ENCODE results near the gene FYN.

- TF ChIP-seq ZNF311 (tag by site-specific recombination; IDR thresholded peaks at IDR 0.05; ENCODE audit: borderline replicate concordance) (no peak), ZNF660 (tag by site-specific recombination; IDR thresholded peaks at IDR 0.05) (no peak), ZNF138 (tag by site-specific recombination; IDR thresholded peaks at IDR 0.05; ENCODE audit: borderline replicate concordance) (no peak)
Measured at GRCh38 chr6:111832833-111833418, 40.3 kb downstream of the FYN start.

Measured in HEK293 (cell line).